GM18861 (cell line): Measurements from ENCODE around the gene VASP.
A peak's percentile ranks its signal among the peaks of the same experiment; 100 is the strongest.

ENCODE experiments used
- ATAC-seq: cut with Tn5 transposase; IDR thresholded peaks from one replicate; pipeline ENCODE4 v1.9.1; 2021; ENCODE audit not compliant: unreplicated experiment

The VASP gene

DNA sequence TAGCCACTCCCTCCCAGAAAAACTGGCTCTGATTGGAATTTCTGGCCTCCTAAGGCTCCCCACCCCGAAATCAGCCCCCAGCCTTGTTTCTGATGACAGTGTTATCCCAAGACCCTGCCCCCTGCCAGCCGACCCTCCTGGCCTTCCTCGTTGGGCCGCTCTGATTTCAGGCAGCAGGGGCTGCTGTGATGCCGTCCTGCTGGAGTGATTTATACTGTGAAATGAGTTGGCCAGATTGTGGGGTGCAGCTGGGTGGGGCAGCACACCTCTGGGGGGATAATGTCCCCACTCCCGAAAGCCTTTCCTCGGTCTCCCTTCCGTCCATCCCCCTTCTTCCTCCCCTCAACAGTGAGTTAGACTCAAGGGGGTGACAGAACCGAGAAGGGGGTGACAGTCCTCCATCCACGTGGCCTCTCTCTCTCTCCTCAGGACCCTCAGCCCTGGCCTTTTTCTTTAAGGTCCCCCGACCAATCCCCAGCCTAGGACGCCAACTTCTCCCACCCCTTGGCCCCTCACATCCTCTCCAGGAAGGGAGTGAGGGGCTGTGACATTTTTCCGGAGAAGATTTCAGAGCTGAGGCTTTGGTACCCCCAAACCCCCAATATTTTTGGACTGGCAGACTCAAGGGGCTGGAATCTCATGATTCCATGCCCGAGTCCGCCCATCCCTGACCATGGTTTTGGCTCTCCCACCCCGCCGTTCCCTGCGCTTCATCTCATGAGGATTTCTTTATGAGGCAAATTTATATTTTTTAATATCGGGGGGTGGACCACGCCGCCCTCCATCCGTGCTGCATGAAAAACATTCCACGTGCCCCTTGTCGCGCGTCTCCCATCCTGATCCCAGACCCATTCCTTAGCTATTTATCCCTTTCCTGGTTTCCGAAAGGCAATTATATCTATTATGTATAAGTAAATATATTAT, 33.3 kb upstream of the VASP start:
- ATAC-seq = no peak

DNA sequence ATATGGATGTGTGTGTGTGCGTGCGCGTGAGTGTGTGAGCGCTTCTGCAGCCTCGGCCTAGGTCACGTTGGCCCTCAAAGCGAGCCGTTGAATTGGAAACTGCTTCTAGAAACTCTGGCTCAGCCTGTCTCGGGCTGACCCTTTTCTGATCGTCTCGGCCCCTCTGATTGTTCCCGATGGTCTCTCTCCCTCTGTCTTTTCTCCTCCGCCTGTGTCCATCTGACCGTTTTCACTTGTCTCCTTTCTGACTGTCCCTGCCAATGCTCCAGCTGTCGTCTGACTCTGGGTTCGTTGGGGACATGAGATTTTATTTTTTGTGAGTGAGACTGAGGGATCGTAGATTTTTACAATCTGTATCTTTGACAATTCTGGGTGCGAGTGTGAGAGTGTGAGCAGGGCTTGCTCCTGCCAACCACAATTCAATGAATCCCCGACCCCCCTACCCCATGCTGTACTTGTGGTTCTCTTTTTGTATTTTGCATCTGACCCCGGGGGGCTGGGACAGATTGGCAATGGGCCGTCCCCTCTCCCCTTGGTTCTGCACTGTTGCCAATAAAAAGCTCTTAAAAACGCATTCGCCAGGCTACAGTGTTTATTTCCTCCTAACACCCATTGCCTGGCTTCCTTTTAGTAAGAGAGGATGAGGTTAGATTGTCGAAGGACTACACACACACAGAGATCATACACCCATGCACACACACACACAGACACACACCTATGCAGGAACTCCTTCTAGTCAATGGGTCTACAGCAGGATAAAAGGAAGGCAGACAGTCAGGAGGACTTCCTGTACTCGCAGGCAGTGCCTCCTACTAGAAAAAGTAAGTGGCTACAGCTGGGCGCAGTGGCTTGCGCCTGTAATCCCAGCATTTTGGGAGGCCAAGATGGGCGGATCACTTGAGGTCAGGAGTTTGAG, 32.4 kb upstream of the VASP start:
- no peak for ATAC-seq

DNA sequence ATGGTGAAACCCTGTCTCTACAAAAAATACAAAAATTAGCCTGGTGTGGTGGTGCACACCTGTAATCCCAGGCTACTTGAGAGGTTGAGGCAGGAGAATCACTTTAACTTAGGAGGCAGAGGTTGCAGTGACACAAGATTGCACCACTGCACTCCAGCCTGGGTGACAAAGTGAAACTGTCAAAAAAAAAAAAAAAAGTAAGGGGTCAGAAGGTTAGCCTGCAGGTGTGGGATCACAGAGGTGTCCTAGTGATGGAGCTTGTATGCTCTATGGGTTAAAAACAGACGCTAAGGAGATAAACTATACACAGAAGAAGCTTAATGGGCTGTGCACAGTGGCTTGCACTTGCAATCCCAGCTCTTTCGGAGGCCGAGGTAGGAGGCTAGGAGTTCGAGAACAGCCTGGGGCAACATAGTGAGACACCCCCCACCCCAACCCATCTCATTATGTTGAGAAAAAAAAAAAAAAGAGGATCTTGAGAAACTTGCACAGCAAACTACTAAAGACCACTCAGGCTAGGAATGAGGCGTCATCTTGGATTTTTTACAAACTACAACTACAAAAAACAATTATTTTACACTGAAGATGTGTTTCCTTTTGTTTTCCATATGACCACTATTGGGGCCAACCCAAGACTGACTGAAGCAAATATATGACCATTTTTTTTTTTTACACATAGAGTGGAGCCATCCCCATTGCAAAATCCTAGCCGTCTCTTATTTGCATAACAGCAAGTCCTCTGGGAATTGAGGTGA, 31.6 kb upstream of the VASP start:
- no peak for ATAC-seq

DNA sequence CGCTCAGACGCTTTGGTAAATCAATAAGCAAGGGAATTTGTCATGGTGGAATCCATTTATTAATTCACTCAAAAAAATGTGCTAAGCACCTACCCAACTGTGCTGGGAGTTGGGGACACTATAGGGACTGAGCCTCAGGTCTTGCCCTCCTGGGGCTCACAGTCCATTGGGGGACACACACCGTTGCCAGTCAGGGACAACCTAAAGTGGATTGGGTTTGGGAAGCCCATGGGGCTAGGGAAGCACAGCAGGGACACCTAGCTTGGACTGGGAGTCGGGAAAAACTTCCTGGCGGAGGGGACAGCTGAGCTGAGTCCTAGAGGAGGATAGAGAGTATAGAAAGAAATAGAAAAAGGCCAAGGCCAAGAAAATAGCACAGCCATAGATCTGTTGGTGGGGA, 31.0 kb upstream of the VASP start:
- ATAC-seq = no peak

DNA sequence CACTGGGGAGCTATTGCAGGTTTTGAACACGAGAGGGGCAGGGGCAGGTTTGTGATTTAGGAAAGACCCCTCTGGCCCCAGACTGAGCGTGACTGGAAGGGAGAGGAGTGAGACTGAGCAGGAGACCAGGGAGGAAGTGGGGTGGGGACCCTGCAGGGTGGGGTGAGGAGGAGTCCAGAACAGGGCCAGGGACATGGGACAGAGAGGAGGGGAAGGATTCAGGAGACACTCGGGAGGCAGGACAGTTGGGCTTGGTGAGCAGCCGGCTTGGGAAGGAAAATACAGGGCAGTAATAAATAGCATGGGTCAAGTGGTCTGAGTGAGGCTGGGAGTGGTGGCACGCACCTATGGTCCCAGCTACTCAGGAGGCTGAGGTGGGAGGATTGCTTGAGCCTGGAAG, 30.1 kb upstream of the VASP start:
- no peak for ATAC-seq

DNA sequence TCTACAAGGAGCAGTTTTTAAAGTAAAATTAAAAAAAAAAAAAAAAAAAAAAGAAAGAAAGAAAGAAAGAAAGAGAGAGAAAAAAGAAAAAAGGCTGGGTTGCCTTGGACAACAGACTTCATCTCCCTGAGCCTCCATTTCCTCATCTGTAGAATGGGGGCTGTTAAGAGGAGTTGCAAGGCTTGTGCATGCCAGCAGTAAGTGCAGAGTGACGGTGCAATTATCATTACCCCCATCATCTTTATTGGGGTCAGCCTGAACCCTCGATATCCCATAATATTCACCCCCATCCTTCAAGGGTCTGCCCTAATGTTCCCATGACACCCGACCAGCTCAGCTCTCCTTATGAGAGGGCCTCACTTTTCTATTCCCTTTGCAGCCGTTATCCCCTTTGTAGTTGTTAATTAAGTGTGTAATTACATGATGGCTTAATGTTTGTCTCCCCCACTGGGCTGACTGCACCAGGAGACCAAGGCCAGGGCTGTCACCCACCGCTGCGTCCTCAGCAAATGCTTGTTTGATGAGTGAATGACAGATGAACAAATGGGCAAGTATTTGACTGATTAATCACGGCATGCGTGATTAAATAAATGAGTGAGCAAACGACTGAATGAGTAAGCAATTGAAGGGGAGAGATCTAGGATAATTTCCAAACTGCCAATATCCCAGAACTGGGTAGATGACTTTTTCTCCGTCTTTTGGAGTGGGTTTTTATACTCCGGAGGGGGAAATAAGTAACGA, 29.4 kb upstream of the VASP start:
- ATAC-seq = peak; percentile 6

DNA sequence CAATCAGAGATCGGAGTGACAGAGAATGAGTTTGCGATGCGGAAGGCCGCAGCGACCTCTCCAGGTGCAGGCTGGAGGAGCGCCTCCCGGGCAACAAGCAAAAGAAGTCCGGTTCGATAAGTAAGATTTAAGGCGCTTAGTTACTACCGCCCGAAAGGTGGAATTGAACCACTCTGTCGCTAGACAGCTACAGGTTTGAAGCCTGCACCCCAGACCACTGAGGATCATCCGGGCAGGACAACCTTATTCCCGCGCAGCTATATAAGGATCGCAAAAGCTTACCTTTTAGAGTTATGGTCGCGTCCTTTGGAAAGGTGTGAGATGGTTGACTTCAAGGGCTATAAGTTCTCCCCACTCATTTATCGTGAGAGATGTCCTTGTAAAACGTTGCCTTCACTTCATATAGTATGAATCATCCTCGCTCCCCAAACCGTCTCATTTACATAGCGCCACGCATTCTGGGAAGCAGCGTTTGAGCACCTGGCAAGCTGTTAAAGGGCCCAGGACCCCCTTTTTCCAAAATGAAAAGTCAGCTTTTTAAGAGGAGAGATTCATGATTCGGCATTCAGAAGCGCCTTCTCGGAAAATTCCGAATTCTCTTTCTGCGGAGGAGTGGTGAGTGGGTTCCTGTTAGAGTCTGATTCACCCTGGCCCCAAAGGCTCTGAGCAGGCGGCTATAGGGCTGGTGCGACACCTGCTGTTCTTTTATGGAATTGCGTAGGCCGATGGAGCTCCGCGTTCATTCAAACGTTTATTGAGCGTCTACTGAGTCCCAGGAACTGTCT, 28.6 kb upstream of the VASP start:
- peak; percentile 64 for ATAC-seq

- ATAC-seq = no peak
These were observed 24.2 kb upstream of the VASP start for GRCh38 chr19:45483033-45483432.

GRCh38 chr19:45484273-45484945, 22.9 kb upstream of the VASP start:
- ATAC-seq = no peak

DNA sequence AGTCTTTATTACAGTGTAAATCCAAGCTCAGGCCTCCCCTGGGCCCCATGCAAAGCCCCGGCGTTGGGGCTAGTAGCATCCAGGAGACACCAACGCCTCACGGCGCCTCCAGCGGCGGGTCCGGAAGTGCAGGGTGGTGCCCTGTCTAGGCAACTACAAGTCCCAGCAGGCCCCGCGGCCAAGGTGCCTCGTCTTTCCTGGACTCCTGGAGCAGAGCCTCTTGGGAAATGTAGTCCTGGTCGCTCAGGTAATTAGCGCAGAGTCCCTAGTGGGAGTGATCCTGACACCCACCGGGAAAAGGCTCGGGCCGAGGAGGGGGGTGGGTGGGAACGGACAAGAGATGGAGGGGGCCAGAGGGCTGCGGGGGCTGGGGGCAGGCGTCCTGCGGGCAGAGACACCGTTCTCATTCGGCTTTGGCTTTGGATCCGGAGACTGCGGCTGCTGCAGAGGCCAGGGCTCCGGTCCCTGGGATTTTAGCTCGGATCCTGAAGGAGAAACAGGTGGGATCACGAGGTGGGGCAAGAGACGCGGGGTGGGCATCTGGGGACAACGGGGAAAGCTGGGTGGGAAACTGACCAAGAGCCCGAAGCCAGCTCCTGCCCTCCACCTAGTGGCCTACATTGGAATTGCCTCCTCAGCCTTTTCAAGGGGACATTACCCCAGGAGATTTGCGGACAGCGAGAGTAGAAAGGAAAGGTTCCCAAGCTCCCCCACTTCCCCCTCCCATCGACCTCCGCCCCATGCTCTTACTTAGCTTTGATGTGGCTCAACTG, 21.8 kb upstream of the VASP start:
- ATAC-seq = peak; percentile 89

DNA sequence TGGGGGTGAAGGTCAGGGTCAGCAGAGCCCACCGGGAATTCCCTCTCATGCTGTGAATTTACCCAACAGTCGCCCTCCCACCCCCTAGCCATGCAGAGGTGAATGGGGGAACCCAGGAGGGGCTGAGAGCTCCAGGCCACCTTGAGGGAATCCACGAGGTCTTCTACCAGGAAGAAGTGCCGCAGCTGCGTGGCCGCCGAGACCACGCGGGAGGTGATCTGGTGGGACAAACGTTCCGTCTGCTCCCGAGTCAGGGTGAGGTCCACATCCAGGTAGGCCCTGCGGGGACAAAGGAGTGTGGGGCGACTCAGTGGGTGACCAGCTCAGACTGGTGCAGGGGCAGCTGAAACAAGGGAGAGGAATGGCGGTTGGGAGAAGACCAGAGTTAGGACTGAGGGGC, 18.6 kb upstream of the VASP start:
- no peak for ATAC-seq

GRCh38 chr19:45489216-45489855, 17.9 kb upstream of the VASP start:
- no peak for ATAC-seq

- no peak for ATAC-seq
These were observed 15.1 kb upstream of the VASP start for GRCh38 chr19:45492137-45492626.

DNA sequence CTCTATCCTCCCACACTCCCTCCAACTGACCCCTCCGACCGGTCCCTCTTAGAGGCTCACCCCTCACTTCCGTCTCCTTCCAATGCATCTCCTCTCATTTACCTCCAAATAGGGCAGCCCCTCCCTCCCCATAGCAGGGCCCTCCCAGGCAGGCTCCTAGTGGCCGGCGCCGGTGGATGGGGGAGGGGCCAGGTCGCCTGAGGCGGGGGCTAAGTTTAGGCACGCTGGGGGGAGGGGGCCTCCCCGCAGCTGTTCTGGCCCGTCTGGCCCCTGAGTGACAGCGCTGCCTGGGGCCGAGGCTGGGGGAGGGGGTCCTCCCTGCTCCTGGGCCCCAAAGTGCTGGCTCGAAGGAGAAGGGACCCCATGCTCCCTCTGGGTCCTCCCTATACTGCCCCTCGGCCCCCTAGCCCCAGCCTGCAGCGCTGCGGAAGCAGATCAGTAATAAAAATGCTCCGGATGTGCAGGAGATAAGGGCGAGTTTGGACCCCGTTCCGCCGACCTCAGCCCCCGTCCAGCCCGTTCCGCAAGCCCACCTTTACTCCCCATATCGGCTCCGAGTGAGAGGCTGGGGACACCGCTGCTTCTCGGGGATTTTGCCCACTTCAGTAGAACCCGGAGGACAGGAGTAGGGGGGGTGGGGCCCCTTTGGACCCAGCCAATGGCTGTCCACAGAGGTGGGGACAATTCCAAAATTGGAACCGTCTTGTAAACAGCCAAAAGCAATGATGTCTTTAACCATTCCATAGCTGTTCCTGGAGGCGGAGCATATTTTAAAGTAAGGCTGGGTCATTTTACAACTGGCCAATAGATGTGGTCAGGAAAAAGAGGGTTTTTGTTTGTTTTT, 14.4 kb upstream of the VASP start:
- no peak for ATAC-seq

- ATAC-seq = no peak
These were observed 12.9 kb upstream of the VASP start for GRCh38 chr19:45494261-45494916.

GRCh38 chr19:45495178-45495577, 12.1 kb upstream of the VASP start:
- ATAC-seq = no peak
